Ascending aorta (tissue), 2 donors: ENCODE results near the gene NIFK. TPM values are rescaled to one million over a fixed set of nuclear protein-coding genes. Genes with fewer than 3 reads are reported as not detected.

Experiments used
- DNase-seq, 2 donors: peaks; one replicate each; pipeline ENCODE4 v3.0.0-alpha.2; 2019; ENCODE audit warnings: low spot score in 2 of 2
- H3K27ac ChIP-seq, 2 donors: fragments of 200-600 bp; sonication (generic); one replicate each; pipeline ENCODE4 v1.5.1; 2016 to 2017; ENCODE audit warnings: mild to moderate bottlenecking in 1 of 2
- H3K27me3 ChIP-seq: fragments of 200-600 bp; sonication (generic); one replicate; pipeline ENCODE4 v1.5.1; 2017
- H3K36me3 ChIP-seq, 2 donors: fragments of 200-600 bp; sonication (generic); one replicate each; pipeline ENCODE4 v1.5.1; 2016
- H3K4me1 ChIP-seq, 2 donors: fragments of 200-600 bp; sonication (generic); one replicate each; pipeline ENCODE4 v1.5.1; 2016 to 2017; ENCODE audit warnings: mild to moderate bottlenecking in 1 of 2
- H3K4me3 ChIP-seq, 2 donors: fragments of 200-600 bp; sonication (generic); one replicate each; pipeline ENCODE4 v1.5.1; 2016 to 2017; ENCODE audit warnings: mild to moderate bottlenecking in 1 of 2
- H3K9me3 ChIP-seq, 2 donors: fragments of 200-600 bp; sonication (generic); one replicate each; pipeline ENCODE4 v1.5.1; 2016
- intact Hi-C: fragments of 100-400 bp; cut with DNase I; formaldehyde crosslinking; loops from one replicate; pipeline ENCODE4 v1.15.1; 2023
- total RNA-seq: library from RNA; depleted of rRNA; stranded (reverse); fragments of >200 nt; gene quantifications from one replicate; pipeline ENCODE4 v1.1.0, GENCODE V29; 2016
- TF ChIP-seq, protein P1 (sequence below), 3 experiments: fragments of 200-600 bp in 2 of 3; fragments of 450-650 bp in 1 of 3; sonication (generic) in 2 of 3; IDR thresholded peaks; one replicate each; pipeline ENCODE4 v1.5.1; 2016 to 2019; ENCODE audit warnings: antibody characterized with exemption in 3 of 3, mild to moderate bottlenecking in 1 of 3, moderate library complexity in 1 of 3

NIFK gene
- total RNA-seq, 1 donor from 2014 or later: 31.9 TPM

GRCh38 chr2:121764681-121765228, 28.1 kb upstream of the NIFK start:
- Histone ChIP-seq H3K4me3 (no peak overlapping the region), H3K27me3 (no peaks in the 10 kb centered on the region), H3K9me3 (no peaks in the 10 kb centered on the region), H3K36me3 (peaks cover 80 to 92% of the 10 kb centered on the region in 2 donors), H3K4me1 (no peaks in the 10 kb centered on the region), H3K27ac (no peak overlapping the region)
- intact Hi-C loops: no loop called here
- DNase-seq: no peak
- TF ChIP-seq, protein P1, sequence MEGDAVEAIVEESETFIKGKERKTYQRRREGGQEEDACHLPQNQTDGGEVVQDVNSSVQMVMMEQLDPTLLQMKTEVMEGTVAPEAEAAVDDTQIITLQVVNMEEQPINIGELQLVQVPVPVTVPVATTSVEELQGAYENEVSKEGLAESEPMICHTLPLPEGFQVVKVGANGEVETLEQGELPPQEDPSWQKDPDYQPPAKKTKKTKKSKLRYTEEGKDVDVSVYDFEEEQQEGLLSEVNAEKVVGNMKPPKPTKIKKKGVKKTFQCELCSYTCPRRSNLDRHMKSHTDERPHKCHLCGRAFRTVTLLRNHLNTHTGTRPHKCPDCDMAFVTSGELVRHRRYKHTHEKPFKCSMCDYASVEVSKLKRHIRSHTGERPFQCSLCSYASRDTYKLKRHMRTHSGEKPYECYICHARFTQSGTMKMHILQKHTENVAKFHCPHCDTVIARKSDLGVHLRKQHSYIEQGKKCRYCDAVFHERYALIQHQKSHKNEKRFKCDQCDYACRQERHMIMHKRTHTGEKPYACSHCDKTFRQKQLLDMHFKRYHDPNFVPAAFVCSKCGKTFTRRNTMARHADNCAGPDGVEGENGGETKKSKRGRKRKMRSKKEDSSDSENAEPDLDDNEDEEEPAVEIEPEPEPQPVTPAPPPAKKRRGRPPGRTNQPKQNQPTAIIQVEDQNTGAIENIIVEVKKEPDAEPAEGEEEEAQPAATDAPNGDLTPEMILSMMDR (IDR thresholded peaks at IDR 0.05): no peak

DNA sequence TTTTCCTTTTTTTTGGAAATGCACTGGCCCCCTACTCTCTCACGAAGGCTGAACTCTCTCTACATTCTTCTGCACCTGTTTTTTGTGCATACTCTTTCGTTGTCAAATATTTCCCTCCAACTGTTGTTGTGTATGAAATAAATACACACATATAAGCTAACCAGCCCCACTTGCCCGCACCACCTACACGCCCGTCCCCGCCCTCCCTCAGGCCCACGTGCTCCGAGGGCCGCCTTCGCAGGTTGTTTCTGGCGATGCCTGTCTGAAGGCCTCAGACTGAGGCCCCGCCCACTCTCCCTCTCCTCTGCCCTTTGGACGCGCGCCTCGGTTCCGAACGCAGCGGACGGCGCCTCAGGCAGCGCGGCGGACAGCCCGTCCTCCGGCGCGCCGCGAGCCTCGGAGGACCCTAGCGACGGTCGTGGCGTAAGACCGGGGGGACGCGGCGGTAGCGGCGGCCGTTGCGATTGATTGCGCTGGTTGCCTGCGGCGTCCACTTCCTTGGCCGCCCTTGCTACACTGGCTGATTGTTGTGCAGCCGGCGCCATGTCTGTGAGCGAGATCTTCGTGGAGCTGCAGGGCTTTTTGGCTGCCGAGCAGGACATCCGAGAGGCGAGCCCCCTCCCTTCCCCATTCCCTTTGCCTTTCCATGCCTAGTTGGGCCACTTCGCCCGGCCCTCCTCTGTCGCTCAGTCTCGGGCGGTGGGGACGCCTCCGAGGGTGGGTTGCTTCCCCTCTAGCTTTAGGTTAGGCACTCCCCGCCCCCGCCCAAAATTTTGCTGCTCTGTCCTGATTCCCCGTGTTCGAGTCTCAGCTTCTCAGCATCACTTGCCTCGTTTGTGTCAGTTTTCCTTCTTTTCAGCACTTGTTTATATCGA, 18.8 kb upstream of the NIFK start, which contains the start of gene TSN:
Gene TSN, plus strand, starts transcription at position 415 of the 875 bp plus-strand sequence. Its CDS starts 129 bp downstream, at position 544.
- DNase-seq: peak; percentile 87 to 98
- H3K36me3 ChIP-seq: peaks cover 8 to 12% of the 10 kb centered on the region in 2 donors
- H3K9me3 ChIP-seq: no peaks in the 10 kb centered on the region
- peaks cover 5 to 18% of the 10 kb centered on the region in 2 donors for H3K4me1 ChIP-seq
- peak within 1 kb of the TSS; percentile 90 to 94 for H3K4me3 ChIP-seq
- intact Hi-C loops: loop anchor here (1.0 to 10.0 kb wide), 4 partner anchors 18 to 351 kb away; partner anchors contain the start of genes CLASP1 and RNU4ATAC
- no peaks in the 10 kb centered on the region for H3K27me3 ChIP-seq
- TF ChIP-seq, protein P1 (IDR thresholded peaks at IDR 0.05): peak in 1 of 3 experiments; percentile 4
- H3K27ac ChIP-seq: peak within 1 kb of the TSS; percentile 71 to 78

DNA sequence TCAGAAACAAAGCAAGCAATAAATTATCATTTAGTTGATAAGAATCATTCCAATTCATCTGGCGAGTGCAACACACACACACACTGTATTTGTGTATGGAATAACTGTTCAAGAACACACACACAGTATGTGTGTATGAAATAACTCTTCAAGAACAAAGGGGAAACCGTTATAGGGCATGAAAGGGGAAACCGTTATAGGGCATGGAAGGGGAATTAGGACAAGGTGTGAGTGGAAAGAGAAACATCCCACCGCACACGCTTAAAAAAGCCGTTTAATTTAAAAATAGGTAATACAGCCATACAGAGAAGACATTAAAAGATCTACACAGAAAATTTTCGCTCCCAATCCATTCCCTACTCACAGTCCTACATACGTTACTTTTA, 18.2 kb upstream of the NIFK start:
- peaks cover 5 to 18% of the 10 kb centered on the region in 2 donors for H3K4me1 ChIP-seq
- peaks cover 2 to 6% of the 10 kb centered on the region in 2 donors for H3K36me3 ChIP-seq
- no peaks in the 10 kb centered on the region for H3K27me3 ChIP-seq
- TF ChIP-seq, protein P1 (IDR thresholded peaks at IDR 0.05): no peak
- intact Hi-C loops: loop anchor here (1.0 to 10.0 kb wide), 4 partner anchors 18 to 350 kb away; partner anchors contain the start of genes CLASP1 and RNU4ATAC
- no peak for DNase-seq
- H3K4me3 ChIP-seq: peak overlapping the region; percentile 90 to 94
- no peaks in the 10 kb centered on the region for H3K9me3 ChIP-seq
- peak overlapping the region; percentile 4 to 15 for H3K27ac ChIP-seq

DNA sequence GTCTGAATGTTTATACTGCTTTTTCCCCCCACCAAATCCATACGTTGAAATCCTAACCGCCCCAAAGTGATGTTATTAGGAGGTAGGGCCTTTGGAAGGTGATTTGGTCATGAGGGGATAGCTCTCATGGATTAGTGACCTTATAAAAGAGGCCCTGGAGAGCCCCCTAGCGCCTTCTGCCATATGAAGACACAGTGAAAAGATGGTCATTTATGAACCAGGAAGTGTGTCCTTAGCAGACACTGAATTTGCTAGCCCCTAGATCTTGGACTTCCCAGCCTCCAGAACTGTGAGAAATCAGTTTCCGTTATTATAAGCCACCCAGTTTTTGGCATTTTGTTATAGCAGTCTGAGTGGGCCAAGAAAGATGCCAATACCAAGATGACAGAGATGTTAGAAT, 11.5 kb upstream of the NIFK start:
- H3K4me1 ChIP-seq: no peaks in the 10 kb centered on the region
- TF ChIP-seq, protein P1 (IDR thresholded peaks at IDR 0.05): peak in 1 of 3 experiments; percentile 13
- DNase-seq: no peak
- no peaks in the 10 kb centered on the region for H3K9me3 ChIP-seq
- H3K27ac ChIP-seq: no peak overlapping the region
- no peak overlapping the region for H3K4me3 ChIP-seq
- H3K36me3 ChIP-seq: no peaks in the 10 kb centered on the region
- no peaks in the 10 kb centered on the region for H3K27me3 ChIP-seq
- intact Hi-C loops: no loop called here

DNA sequence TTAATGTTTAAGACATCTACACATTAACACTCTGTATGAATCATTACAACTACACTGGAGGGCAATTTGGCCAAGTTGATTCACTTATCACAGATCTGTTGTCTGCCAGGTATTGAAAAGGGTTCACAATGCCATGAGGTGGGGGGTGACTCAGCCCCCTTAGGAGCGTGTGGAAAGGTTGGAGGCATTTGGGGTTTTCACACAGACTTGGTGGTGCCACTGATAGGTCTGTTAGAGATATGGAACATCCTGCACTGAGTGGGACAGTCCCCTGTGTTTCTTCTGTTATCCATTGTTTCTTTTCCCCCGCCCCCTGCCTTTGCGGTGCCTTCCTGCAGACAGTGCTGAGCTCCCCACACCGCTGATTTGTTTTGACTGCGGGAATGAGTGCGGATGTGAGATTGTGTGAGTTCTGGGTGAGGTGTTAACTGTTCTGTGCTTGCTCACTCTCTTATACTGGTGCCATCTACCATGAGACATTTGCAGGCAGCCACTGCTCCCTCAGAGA, 9.4 kb upstream of the NIFK start:
- no peaks in the 10 kb centered on the region for H3K36me3 ChIP-seq
- no peak overlapping the region for H3K4me3 ChIP-seq
- H3K27ac ChIP-seq: no peak overlapping the region
- H3K9me3 ChIP-seq: no peaks in the 10 kb centered on the region
- H3K4me1 ChIP-seq: no peaks in the 10 kb centered on the region
- intact Hi-C loops: no loop called here
- H3K27me3 ChIP-seq: no peaks in the 10 kb centered on the region
- no peak for DNase-seq
- TF ChIP-seq, protein P1 (IDR thresholded peaks at IDR 0.05): no peak
